Smooth muscle cell (in vitro differentiated cells): ENCODE data around the gene SLC20A1. TPM values are rescaled to one million over a fixed set of nuclear protein-coding genes. Genes with fewer than 3 reads are reported as not detected.

Experiments used
- DNase-seq: peaks from one replicate; lab custom pipeline; 2025; ENCODE audit not compliant: unreplicated experiment; lab: John Stamatoyannopoulos, UW
- H2AFZ ChIP-seq: fragments of 200-600 bp; sonication (generic); 2 replicates; pipeline ENCODE4 v1.6.0; 2016; ENCODE audit warnings: antibody characterized with exemption, low read depth, mild to moderate bottlenecking
- H3F3A ChIP-seq: fragments of 200-600 bp; sonication (generic); 2 replicates; pipeline ENCODE4 v1.6.0; 2017; ENCODE audit warnings: antibody characterized with exemption, low read depth
- H3K27ac ChIP-seq: fragments of 200-600 bp; sonication (generic); 2 replicates; pipeline ENCODE4 v1.5.1; 2016; ENCODE audit warnings: low read depth, mild to moderate bottlenecking
- H3K27me3 ChIP-seq: fragments of 200-600 bp; sonication (generic); 2 replicates; pipeline ENCODE4 v1.6.1; 2016; ENCODE audit warnings: low read depth, mild to moderate bottlenecking
- H3K36me3 ChIP-seq: fragments of 200-600 bp; sonication (generic); 2 replicates; pipeline ENCODE4 v1.5.1; 2016; ENCODE audit warnings: low read depth
- H3K4me1 ChIP-seq: fragments of 200-600 bp; sonication (generic); 2 replicates; pipeline ENCODE4 v1.5.1; 2016; ENCODE audit warnings: low read depth
- H3K4me2 ChIP-seq: fragments of 200-600 bp; sonication (generic); 2 replicates; pipeline ENCODE4 v1.6.0; 2016; ENCODE audit warnings: mild to moderate bottlenecking
- H3K4me3 ChIP-seq: fragments of 200-600 bp; sonication (generic); 2 replicates; pipeline ENCODE4 v1.5.1; 2016; ENCODE audit warnings: mild to moderate bottlenecking
- H3K79me2 ChIP-seq: fragments of 200-600 bp; sonication (generic); 2 replicates; pipeline ENCODE4 v1.6.0; 2016; ENCODE audit warnings: low read depth, mild to moderate bottlenecking
- H3K9ac ChIP-seq: fragments of 200-600 bp; sonication (generic); 2 replicates; pipeline ENCODE4 v1.6.0; 2016; ENCODE audit warnings: low read depth
- H3K9me3 ChIP-seq: fragments of 200-600 bp; sonication (generic); replicated peaks from 2 replicates; pipeline ENCODE4 v1.5.1; 2016; ENCODE audit warnings: low read depth
- H4K20me1 ChIP-seq: fragments of 200-600 bp; sonication (generic); 2 replicates; pipeline ENCODE4 v1.6.0; 2016; ENCODE audit warnings: low read depth
- CTCF ChIP-seq: fragments of 200-600 bp; sonication (generic); IDR thresholded peaks from 2 replicates; pipeline ENCODE4 v1.5.1; 2017; ENCODE audit warnings: borderline replicate concordance, mild to moderate bottlenecking, antibody characterized with exemption; ENCODE audit not compliant: insufficient read depth, poor library complexity, severe bottlenecking
- WGBS: methylation state at CpG from one replicate; pipeline ENCODE4 v1.1.7; 2016; ENCODE audit warnings: low lambda C conversion rate; 5-methylcytosine and 5-hydroxymethylcytosine counted together
- polyA plus RNA-seq: library from polyadenylated mRNA; unstranded; fragments of >200 nt; fragmentation: Nextera tagmentation; extraction: Ambion mirVana; gene quantifications from 2 replicates; pipeline ENCODE4 v1.2.1, GENCODE V29; 2016
- total RNA-seq: library from RNA; depleted of rRNA; stranded (reverse); fragments of >200 nt; gene quantifications from 2 replicates; pipeline ENCODE4 v1.2.3, GENCODE V29; 2014

The SLC20A1 gene
- total and polyA plus RNA-seq, 2 experiments from 2014 or later, result 93.4 to 106 TPM

GRCh38 chr2:112670252-112671022 is 24.7 kb downstream of the SLC20A1 start:
- 89% methylated on average over 5 of the region's 5 CpGs for WGBS
- DNase-seq, result no peak
- no peak overlapping the region for H3K27ac ChIP-seq
- no peak overlapping the region for H2AFZ ChIP-seq
- H3K9me3 ChIP-seq, result no peaks in the 10 kb centered on the region
- H3K4me2 ChIP-seq, result no peak overlapping the region
- H3K4me1 ChIP-seq, result peaks cover 5% of the 10 kb centered on the region
- H4K20me1 ChIP-seq, result no peaks in the 10 kb centered on the region
- no peak overlapping the region for H3K9ac ChIP-seq
- H3K79me2 ChIP-seq, result no peaks in the 10 kb centered on the region
- no peak for TF ChIP-seq CTCF
- H3K4me3 ChIP-seq, result no peak overlapping the region
- no peaks in the 10 kb centered on the region for H3K36me3 ChIP-seq
- no peaks in the 10 kb centered on the region for H3K27me3 ChIP-seq
- H3F3A ChIP-seq, result peaks cover 6% of the 10 kb centered on the region

DNA sequence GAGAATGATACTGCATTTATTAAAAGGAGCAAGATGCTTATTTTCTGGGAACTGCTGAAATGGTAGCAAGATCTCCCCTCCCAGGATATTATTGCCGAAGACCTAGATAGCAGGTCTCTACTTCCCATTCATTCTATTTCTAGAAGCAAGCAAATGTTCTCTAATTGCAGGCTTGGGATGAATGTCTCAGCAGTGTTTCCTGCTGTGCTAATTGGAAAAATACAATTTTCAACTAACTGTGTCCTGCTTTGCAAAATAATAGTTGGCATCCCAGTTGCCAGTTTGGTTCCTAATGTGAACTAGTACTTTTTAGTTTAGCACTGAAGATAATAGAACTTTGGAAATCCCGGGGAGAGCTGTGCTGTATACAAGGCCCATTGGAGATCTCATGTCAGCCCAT is 26.1 kb downstream of the SLC20A1 start:
- Histone ChIP-seq H3F3A (no peaks in the 10 kb centered on the region), H3K36me3 (no peaks in the 10 kb centered on the region), H4K20me1 (no peaks in the 10 kb centered on the region), H3K4me1 (peaks cover 5% of the 10 kb centered on the region), H2AFZ (no peak overlapping the region), H3K4me3 (no peak overlapping the region), H3K9ac (no peak overlapping the region), H3K27me3 (no peaks in the 10 kb centered on the region), H3K27ac (no peak overlapping the region), H3K79me2 (no peaks in the 10 kb centered on the region), H3K9me3 (no peaks in the 10 kb centered on the region), H3K4me2 (no peak overlapping the region)
- TF ChIP-seq CTCF, result no peak
- no peak for DNase-seq
- WGBS, result 91% methylated on average over 2 of the region's 2 CpGs

- Histone ChIP-seq H2AFZ (no peak overlapping the region), H4K20me1 (no peaks in the 10 kb centered on the region), H3K79me2 (no peaks in the 10 kb centered on the region), H3K4me1 (peaks cover 5% of the 10 kb centered on the region), H3K36me3 (no peaks in the 10 kb centered on the region), H3K27me3 (no peaks in the 10 kb centered on the region), H3K4me3 (no peak overlapping the region), H3F3A (no peaks in the 10 kb centered on the region), H3K4me2 (no peak overlapping the region), H3K27ac (no peak overlapping the region), H3K9ac (no peak overlapping the region), H3K9me3 (no peaks in the 10 kb centered on the region)
- 94% methylated on average over 1 of the region's 1 CpG for WGBS
- no peak for DNase-seq
- TF ChIP-seq CTCF, result no peak
These were observed 27.3 kb downstream of the SLC20A1 start for GRCh38 chr2:112673008-112673407.

- Histone ChIP-seq H2AFZ (no peak overlapping the region), H3F3A (no peaks in the 10 kb centered on the region), H3K9me3 (no peaks in the 10 kb centered on the region), H3K9ac (no peak overlapping the region), H4K20me1 (no peaks in the 10 kb centered on the region), H3K36me3 (no peaks in the 10 kb centered on the region), H3K79me2 (no peaks in the 10 kb centered on the region), H3K27ac (no peak overlapping the region), H3K4me3 (no peak overlapping the region), H3K4me2 (no peak overlapping the region), H3K4me1 (peaks cover 5% of the 10 kb centered on the region), H3K27me3 (no peaks in the 10 kb centered on the region)
- WGBS, result 93% methylated on average over 12 of the region's 12 CpGs
- TF ChIP-seq CTCF, result no peak
- no peak for DNase-seq
These were observed 28.5 kb downstream of the SLC20A1 start for GRCh38 chr2:112674229-112674628.
